NCI-H345 treated with DMSO at 0.1 percent for 48 hours (cell line): ENCODE data around the gene RNF41.
"Not testable (repeated sequence)": the region's sequence is repeated elsewhere in the genome, so short reads cannot be mapped to it uniquely, and the experiment has no call there.

Source experiments
- DNase-seq: peaks from one replicate; lab custom pipeline; 2025; ENCODE audit not compliant: unreplicated experiment; lab: John Stamatoyannopoulos, UW

The RNF41 gene

DNA sequence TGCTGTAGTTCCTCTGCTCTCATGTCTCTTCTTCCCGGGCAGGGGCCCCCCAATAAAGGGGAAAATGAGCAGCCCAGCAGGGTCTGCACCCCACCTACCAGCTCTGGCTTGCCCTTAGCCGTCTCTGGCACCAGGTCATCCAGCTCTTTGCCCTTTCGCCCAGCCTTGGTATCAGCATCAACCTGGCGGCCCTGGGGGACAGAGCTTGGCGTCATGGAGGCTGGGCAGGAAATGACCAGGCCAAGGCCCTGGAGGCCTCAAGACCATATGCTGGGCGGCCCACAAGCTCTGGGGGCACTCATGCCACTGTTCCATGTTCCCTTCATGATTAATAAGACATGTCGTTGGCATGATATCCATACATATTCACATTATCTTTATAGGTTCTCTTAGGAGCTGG, 48.9 kb downstream of the RNF41 start:
- DNase-seq = no peak

- no peak for DNase-seq
Observed at GRCh38 chr12:56169229-56169759, 52.4 kb downstream of the RNF41 start.

DNA sequence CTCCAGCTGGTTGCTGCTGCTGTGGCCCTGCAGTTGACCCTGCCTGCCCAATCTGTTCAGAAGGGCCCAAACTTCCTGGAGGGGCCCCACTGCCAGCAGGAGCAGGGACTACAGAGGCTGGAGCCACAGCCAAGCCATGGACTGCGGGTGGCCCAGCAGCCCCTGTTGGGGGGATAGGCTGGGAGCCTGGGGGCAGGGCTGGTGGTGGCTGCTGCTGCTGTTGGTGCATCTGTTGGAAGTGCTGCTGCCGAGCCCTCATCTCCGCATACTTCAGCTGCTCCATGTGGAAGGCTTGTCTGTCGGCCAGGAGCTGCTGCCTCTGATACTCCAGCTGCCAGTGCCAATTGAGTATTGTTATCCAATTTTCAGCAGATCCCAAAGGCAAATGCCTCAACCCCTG, 56.4 kb downstream of the RNF41 start:
- DNase-seq = no peak

DNA sequence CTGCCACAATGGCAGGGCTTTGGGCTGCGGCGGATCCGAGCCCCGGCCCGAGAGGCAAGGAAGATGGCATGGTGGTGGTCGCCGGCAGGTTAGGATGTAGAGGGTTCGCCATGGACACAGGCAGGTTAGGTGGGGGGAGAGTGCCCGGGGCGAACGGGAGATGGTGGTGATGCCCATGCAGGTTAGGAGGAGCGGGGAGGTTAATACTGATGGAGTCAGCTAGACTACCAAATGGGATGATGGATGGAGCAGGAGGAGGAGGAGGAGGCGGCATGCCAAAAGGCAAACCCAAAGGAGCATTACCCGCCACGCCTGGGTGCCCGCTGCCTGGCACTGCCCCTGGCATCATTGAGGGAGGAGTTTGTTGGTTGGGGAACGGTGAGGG, 57.4 kb downstream of the RNF41 start:
- no peak for DNase-seq

- DNase-seq = no peak
Observed at GRCh38 chr12:56163533-56164344, 58.0 kb downstream of the RNF41 start.

GRCh38 chr12:56162468-56163290, 59.0 kb downstream of the RNF41 start:
- DNase-seq = no peak

GRCh38 chr12:56161690-56162351, 59.9 kb downstream of the RNF41 start:
- no peak for DNase-seq

DNA sequence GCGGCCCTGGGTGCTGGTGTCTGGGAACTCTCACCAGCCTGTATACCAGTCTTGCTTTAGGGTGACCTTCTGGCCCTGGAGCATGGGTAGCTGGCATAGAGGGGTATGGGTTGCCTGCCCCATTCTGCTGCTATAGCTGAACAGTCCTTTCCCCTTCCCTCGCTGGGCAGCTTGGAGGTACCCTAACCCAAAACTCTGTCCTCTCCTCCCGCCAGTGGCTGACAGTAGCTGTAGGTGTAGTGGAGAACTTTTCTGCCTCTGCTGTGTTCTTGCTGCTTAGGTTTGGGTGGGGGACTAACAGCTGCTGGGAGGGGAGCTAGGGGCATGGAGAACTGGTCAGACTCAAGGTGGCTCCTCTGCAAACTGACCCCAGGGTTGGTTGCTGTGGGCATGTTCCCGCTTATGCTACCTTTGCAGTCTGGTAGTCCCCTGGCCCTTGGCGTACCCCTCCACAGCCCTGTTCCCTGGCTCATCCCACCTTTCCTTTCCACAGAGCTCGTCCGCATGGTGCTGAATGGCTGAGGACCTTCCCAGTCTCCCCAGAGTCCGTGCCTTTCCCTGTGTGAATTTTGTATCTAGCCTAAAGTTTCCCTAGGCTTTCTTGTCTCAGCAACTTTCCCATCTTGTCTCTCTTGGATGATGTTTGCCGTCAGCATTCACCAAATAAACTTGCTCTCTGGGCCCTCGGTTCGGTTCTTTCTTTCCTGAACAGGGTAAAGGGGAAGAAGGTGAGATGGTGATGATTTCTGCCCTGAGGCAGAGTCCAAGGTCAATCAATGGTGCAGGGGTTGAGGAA, 60.6 kb downstream of the RNF41 start:
- DNase-seq = no peak

DNA sequence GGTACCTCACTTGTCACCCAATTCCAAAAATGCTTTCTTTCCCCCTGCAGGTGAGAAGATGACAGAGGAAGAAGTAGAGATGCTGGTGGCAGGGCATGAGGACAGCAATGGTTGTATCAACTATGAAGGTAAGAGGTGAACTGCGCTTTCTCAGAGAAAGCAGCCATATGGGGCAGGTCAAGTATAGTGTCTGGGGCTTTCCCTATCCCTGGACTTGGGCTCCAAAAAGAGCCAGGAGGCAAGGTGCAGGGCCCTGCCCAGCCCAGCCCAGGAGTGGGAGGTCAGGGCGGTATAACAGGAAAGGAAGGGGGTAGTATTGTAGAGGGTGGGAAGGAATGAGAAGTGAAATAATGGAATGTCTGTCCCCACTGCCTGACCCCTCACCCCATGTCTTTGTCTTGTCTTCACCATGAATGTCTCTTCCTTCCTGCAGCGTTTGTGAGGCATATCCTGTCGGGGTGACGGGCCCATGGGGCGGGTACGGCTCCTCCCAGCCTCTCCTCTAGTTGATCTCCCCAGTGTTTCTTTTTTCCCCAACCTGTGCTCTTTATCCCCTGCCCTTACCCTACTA, 61.4 kb downstream of the RNF41 start:
- no peak for DNase-seq

DNA sequence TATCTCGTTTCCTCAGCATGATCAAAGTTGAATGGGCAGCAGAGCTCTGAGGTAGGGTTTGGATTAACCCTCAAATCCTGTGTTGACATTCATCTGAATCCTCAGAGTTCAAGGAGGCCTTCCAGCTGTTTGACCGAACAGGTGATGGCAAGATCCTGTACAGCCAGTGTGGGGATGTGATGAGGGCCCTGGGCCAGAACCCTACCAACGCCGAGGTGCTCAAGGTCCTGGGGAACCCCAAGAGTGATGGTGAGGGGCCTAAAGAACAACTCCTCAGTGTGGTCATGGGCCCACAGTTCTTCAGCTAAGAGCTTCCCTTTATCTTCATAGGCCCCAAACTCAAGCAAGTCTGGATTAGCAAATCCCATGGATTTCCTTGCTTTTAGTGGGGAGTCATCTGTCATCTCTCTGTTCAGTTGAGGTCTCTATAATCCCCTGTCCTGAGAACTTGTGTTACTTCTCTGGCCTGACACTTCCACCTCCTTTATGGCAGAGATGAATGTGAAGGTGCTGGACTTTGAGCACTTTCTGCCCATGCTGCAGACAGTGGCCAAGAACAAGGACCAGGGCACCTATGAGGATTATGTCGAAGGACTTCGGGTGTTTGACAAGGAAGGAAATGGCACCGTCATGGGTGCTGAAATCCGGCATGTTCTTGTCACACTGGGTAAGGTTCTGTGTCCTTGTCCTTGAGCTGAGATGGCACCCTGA, 62.1 kb downstream of the RNF41 start:
- DNase-seq = no peak

DNA sequence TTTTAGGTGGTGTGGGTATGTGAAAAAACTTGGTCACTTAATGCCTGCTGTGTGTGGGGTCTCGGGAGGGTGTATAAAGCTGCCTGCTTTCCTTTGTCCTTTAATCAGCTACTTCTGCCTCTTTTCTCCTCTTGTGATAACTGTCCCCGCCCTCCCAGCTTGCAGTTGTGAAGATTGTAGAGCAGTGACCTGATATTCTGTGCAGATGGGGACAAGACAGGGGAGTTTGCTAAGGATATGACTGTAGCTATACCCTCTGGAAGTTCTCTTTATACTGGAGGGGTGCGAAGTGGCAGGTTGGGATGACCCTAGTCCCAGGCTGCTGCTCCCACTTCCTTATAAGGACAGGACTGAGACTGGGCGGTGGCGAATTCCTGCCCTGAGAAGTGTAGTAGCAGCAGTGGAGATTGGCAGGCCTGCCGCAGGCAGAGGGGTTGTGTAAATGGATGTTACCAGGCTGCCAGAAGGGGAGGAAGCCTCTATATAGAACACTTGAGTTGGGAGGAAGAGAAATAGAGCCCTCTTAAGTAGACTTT, 62.7 kb downstream of the RNF41 start:
- DNase-seq = no peak

GRCh38 chr12:56158029-56158925, 63.4 kb downstream of the RNF41 start, which contains the start of gene MYL6:
Gene MYL6 (plus strand): TSS chr12:56158359. CDS start chr12:56158402, 43 bp downstream.
- peak; percentile 98 for DNase-seq

GRCh38 chr12:56157201-56158028, 64.3 kb downstream of the RNF41 start:
- peak; percentile 90 for DNase-seq

- not testable (repeated sequence) for DNase-seq
Observed at GRCh38 chr12:56156464-56157200, 65.1 kb downstream of the RNF41 start.

DNA sequence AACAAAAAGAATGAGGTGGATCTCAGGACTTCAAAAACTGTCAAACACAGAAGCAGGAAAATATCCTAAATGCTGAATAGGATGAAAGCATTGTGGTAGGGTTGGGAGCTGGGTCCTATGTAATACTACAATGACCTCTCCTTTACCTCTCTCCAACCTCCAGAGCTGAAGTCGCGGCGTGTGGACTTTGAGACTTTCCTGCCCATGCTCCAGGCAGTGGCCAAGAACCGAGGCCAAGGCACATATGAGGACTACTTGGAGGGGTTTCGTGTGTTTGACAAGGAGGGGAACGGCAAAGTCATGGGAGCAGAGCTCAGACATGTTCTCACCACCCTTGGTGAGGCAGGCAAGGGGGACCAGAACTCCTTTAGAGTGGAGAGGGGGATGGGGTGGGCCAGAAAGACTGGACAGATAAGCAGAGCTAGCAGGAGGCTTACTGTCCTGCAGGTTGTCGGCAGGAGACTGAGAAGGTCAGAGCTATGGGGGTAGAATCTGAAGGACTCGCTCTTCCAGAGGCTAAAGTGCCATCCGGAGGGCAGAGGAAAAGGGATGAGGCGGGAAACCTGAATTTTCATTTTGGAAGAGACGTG, 66.4 kb downstream of the RNF41 start:
- no peak for DNase-seq

DNA sequence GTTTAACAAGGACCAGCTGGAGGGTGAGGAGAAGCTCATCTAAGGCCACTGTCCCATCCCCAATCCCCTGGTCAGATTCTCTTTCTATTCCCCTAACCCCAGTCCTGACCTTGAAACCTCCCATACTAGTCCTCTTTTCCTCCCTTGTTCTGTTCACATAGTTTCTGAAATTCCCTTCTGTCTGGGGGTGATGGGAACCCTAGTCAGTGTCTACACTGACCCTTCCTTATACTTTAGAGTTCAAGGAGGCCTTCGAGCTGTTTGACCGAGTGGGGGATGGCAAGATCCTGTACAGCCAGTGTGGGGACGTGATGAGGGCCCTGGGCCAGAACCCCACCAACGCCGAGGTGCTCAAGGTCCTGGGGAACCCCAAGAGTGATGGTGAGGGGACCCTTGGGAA, 66.9 kb downstream of the RNF41 start:
- no peak for DNase-seq
